ENCODE measurements around the gene WASF2. TPM values are rescaled to one million over a fixed set of nuclear protein-coding genes. Genes with fewer than 3 reads are reported as not detected.
A peak's percentile ranks its signal among the peaks of the same experiment; 100 is the strongest.
"Not testable (repeated sequence)": the region's sequence is repeated elsewhere in the genome, so short reads cannot be mapped to it uniquely, and the experiment has no call there.

WASF2 gene
- total RNA-seq, 1 donor from 2014 or later: 27.9 TPM

- no peak overlapping the region for H3K4me3 ChIP-seq (ENCODE audit: low read depth, low read length)
- TF ChIP-seq, protein P1, sequence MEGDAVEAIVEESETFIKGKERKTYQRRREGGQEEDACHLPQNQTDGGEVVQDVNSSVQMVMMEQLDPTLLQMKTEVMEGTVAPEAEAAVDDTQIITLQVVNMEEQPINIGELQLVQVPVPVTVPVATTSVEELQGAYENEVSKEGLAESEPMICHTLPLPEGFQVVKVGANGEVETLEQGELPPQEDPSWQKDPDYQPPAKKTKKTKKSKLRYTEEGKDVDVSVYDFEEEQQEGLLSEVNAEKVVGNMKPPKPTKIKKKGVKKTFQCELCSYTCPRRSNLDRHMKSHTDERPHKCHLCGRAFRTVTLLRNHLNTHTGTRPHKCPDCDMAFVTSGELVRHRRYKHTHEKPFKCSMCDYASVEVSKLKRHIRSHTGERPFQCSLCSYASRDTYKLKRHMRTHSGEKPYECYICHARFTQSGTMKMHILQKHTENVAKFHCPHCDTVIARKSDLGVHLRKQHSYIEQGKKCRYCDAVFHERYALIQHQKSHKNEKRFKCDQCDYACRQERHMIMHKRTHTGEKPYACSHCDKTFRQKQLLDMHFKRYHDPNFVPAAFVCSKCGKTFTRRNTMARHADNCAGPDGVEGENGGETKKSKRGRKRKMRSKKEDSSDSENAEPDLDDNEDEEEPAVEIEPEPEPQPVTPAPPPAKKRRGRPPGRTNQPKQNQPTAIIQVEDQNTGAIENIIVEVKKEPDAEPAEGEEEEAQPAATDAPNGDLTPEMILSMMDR (conservative IDR thresholded peaks at IDR 0.05; ENCODE audit: low read depth, low read length): no peak
- DNase-seq (ENCODE audit: low read depth): no peak
Observed at GRCh38 chr1:27408151-27408550, 81.8 kb downstream of the WASF2 start.

- not testable (repeated sequence) for DNase-seq (ENCODE audit: low read depth)
Observed at GRCh38 chr1:27406791-27407190, 83.2 kb downstream of the WASF2 start.

GRCh38 chr1:27406362-27406680 lies 83.6 kb downstream of the WASF2 start:
- TF ChIP-seq, protein P1 (conservative IDR thresholded peaks at IDR 0.05; ENCODE audit: low read depth, low read length): no peak
- no peak for DNase-seq (ENCODE audit: low read depth)
- H3K4me3 ChIP-seq (ENCODE audit: low read depth, low read length): no peak overlapping the region

More at GRCh38 chr1:27406791-27407190, 83.2 kb downstream of the WASF2 start:
- not testable (repeated sequence) for H3K4me3 ChIP-seq (ENCODE audit: low read depth, low read length)

GRCh38 chr1:27405598-27406361 lies 84.2 kb downstream of the WASF2 start:
- DNase-seq (ENCODE audit: low read depth); H3K4me3 ChIP-seq (ENCODE audit: low read depth, low read length): not testable (repeated sequence)

- no peak overlapping the region for H3K4me3 ChIP-seq (ENCODE audit: low read depth, low read length)
- TF ChIP-seq, protein P1 (conservative IDR thresholded peaks at IDR 0.05; ENCODE audit: low read depth, low read length): no peak
- no peak for DNase-seq (ENCODE audit: low read depth)
Observed at GRCh38 chr1:27405074-27405473, 84.9 kb downstream of the WASF2 start.

DNA sequence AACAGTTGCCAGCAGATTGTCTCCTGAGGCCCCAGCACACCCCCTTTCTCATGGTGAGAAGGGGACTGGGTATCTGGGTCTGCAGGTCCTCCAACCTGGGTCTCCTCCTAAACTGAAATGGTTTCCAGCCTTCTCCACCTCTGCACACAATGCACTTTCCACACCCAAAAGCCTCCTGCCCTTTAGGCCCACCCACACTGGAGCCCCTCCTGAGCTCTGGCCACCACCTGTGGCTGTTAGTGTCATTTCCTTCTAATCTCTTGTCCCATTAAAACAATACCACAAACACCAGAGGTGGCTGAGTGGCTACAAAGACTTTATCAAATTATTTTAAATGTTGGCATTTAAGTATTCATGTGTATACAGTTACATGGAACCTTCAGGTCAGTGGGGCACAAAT lies 86.0 kb downstream of the WASF2 start:
- no peak for DNase-seq (ENCODE audit: low read depth)
- TF ChIP-seq, protein P1 (conservative IDR thresholded peaks at IDR 0.05; ENCODE audit: low read depth, low read length): no peak

DNA sequence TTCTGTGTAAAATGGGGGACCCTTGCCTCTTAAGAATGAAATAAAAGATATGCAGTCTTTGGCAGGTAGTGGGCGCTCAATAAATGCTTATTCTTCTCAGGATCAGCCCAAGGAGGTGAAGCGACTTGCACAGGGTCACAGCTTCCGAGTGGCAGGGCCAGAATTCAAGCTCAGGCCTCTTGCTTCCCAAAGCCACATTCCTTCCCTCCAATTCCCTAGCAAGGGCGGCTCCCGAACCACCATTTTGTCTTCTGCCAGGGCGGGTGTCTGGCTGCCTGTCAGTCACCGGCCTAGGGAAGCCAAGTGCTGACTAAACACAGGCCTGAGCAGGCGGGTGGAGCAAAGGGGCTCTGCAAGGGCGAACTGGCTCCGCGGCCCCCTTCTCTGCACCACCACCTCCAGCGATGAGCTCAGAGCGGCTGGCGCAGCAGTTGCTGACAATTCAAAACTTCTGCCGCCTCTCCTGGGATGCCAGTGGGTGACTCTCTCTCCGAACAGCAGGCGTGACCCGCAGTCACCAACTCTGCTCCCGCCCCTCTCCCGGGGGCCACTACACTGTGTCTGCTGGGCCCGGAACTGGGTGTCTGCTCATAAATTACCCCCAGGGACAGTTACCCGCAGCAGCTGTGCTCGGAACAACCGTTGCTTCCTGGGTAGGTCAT lies 86.8 kb downstream of the WASF2 start:
- TF ChIP-seq, protein P1 (conservative IDR thresholded peaks at IDR 0.05; ENCODE audit: low read depth, low read length): peak; percentile 37
- no peak for DNase-seq (ENCODE audit: low read depth)

More for the DNA sequence above, 86.0 kb downstream of the WASF2 start:
- no peak overlapping the region for H3K4me3 ChIP-seq (ENCODE audit: low read depth, low read length)

DNA sequence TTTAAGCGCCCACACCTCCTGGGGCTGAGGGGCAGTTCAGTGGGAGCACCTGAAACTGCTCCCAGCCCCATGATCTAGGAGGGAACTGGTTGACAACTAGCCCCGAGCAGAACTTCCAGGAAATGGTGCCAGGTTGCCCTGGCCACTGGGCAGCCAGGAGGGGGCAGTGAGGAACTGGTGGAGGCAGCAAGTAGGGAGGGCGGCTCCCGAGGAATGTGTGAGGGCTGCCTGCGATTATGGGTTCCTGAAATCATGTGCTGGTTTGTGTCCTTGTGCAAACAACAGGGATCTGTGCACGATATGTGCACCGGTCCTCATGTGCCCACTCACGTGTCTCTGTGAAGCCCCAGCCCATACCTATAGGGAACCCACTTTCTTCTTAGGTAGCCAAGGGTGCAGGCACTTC lies 87.6 kb downstream of the WASF2 start:
- no peak for DNase-seq (ENCODE audit: low read depth)
- H3K4me3 ChIP-seq (ENCODE audit: low read depth, low read length): no peak overlapping the region
- TF ChIP-seq, protein P1 (conservative IDR thresholded peaks at IDR 0.05; ENCODE audit: low read depth, low read length): peak; percentile 81

More for the DNA sequence above, 86.8 kb downstream of the WASF2 start:
- no peak overlapping the region for H3K4me3 ChIP-seq (ENCODE audit: low read depth, low read length)
